Vagina (tissue), 2 donors: ENCODE data around the gene TOGARAM1.

Experiments used
- CTCF ChIP-seq, 3 experiments: fragments of 450-650 bp in 2 of 3; fragments of 200-600 bp in 1 of 3; sonication (generic) in 1 of 3; IDR thresholded peaks; one replicate each; pipeline ENCODE4 v1.5.1; 2017 to 2019; ENCODE audit warnings: antibody characterized with exemption in 3 of 3, mild to moderate bottlenecking in 2 of 3, moderate library complexity in 2 of 3
- POLR2A ChIP-seq, 2 donors: fragments of 450-650 bp; IDR thresholded peaks; one replicate each; pipeline ENCODE4 v1.6.1; 2017; ENCODE audit warnings: antibody characterized with exemption in 2 of 2, mild to moderate bottlenecking in 2 of 2, moderate library complexity in 2 of 2

GRCh38 chr14:45057349-45057748, 95.4 kb downstream of the TOGARAM1 start:
- no peak for TF ChIP-seq POLR2A (IDR thresholded peaks at IDR 0.05)
- no peak for TF ChIP-seq CTCF (IDR thresholded peaks at IDR 0.05)
